Measurements from ENCODE around the gene SLC6A12.

GRCh38 chr12:210277-211141, 3.4 kb downstream of the SLC6A12 start:
- TF ChIP-seq SPI1 (IDR thresholded peaks at IDR 0.05; ENCODE audit: borderline replicate concordance, low read depth): no peak
- TF ChIP-seq POLR2AphosphoS5 (IDR thresholded peaks at IDR 0.05; ENCODE audit: low read depth): no peak

Data from HL-60 (cell line).